Ovary (tissue), 9 donors: ENCODE measurements around the gene ZRANB1. TPM values are rescaled to one million over a fixed set of nuclear protein-coding genes. Genes with fewer than 3 reads are reported as not detected.

Source experiments
- DNase-seq, 5 donors: peaks; one replicate each; pipeline ENCODE4 v3.0.0-alpha.2; 2019 to 2020
- H3K27ac ChIP-seq, 2 donors: fragments of 200-600 bp; one replicate each; pipeline versions ENCODE4 v1.5.1 to v1.8.0; 2019 to 2022
- H3K27me3 ChIP-seq: fragments of 200-600 bp; one replicate; pipeline ENCODE4 v1.8.0; 2022
- H3K36me3 ChIP-seq: fragments of 200-600 bp; sonication (generic); one replicate; pipeline ENCODE4 v1.5.1; 2019
- H3K4me1 ChIP-seq: one replicate; pipeline ENCODE4 v1.8.1; 2013; ENCODE audit warnings: mild to moderate bottlenecking, moderate library complexity; ENCODE audit not compliant: insufficient read depth
- H3K4me3 ChIP-seq: fragments of 200-600 bp; sonication (generic); one replicate; pipeline ENCODE4 v1.5.1; 2017
- H3K9me3 ChIP-seq, 2 donors: fragments of 200-600 bp in 1 of 2; sonication (generic) in 1 of 2; one replicate each; pipeline versions ENCODE4 v1.5.1 to v1.8.1; 2013 to 2019; ENCODE audit warnings: mild to moderate bottlenecking in 1 of 2, moderate library complexity in 1 of 2
- CTCF ChIP-seq, 3 donors: fragments of 450-650 bp in 2 of 3; fragments of 200-600 bp in 1 of 3; IDR thresholded peaks; one replicate each; pipeline versions ENCODE4 v1.5.1 to v1.8.0; 2016 to 2022; ENCODE audit warnings: antibody characterized with exemption in 3 of 3, mild to moderate bottlenecking in 1 of 3
- EP300 ChIP-seq: sonication (generic); formaldehyde crosslinking; IDR thresholded peaks from one replicate; pipeline ENCODE4 v1.6.1; 2017; ENCODE audit warnings: antibody characterized with exemption
- POLR2A ChIP-seq: fragments of 450-650 bp; IDR thresholded peaks from one replicate; pipeline ENCODE4 v1.6.1; 2017; ENCODE audit warnings: antibody characterized with exemption, mild to moderate bottlenecking, moderate library complexity
- WGBS, 3 donors: extraction: QIAGEN DNeasy Blood & Tissue Kit in 1 of 3; methylation state at CpG; one replicate each; pipeline versions ENCODE4 v1.1.5 to v1.1.7; 2013 to 2017; 5-methylcytosine and 5-hydroxymethylcytosine counted together
- intact Hi-C, 4 donors: fragments of 100-400 bp; cut with DNase I; formaldehyde crosslinking; loops; one replicate each; pipeline versions ENCODE4 v1.11.0 to v1.15.1; 2022 to 2023
- polyA plus RNA-seq, 2 donors: library from polyadenylated mRNA; stranded (reverse); fragments of 200-250 nt in 1 of 2; fragments of 350-450 nt in 1 of 2; fragmentation: Illumina TruSeq in 1 of 2; extraction: RNeasy Lipid Tissue Mini Kit (QIAGEN cat#74804) in 1 of 2; gene quantifications; one replicate each; pipeline ENCODE4 v1.2.3, GENCODE V29; 2013 to 2014
- total RNA-seq, 7 donors: library from RNA; depleted of rRNA in 2 of 7; stranded (reverse); fragments of >200 nt in 2 of 7; fragmentation: NEBNext Ultra II Directional in 3 of 7; extraction: Animal tissue kit (Norgen Biotek cat#: 25700) in 3 of 7; gene quantifications; one replicate each; pipeline versions ENCODE4 v1.1.0 to v1.2.4, GENCODE V29; 2016 to 2023
- donor health status: DM: no; HTN: no; CAD: no; lungs with moderate emphysema.
- donor health status: DM: no; HTN: no; CAD: no.
- donor health status: Bipolar disorder and iron deficiency.
- donor health status: DM: yes; HTN: yes; CAD: no.
- donor health status: DM: no; HTN: no; CAD: no.
- donor health status: DM: yes; HTN: yes; CAD: no.

ZRANB1 gene
- total and polyA plus RNA-seq, 9 donors = 18.9 to 39.6 (median 27.5) TPM

- no peak for DNase-seq
- Histone ChIP-seq H3K27ac (no peak overlapping the region), H3K9me3 (no peaks in the 10 kb centered on the region), H3K36me3 (no peaks in the 10 kb centered on the region), H3K4me3 (no peak overlapping the region), H3K4me1 (peaks cover 12% of the 10 kb centered on the region), H3K27me3 (no peaks in the 10 kb centered on the region)
- no peak for TF ChIP-seq EP300
- TF ChIP-seq CTCF (IDR thresholded peaks at IDR 0.05) = no peak
- no peak for TF ChIP-seq POLR2A
- intact Hi-C loops = no loop called here
- WGBS, 3 donors = 83 to 93% (median 91%) methylated on average over 1 of the region's 1 CpG
Measured at GRCh38 chr10:124921261-124921660, 20.7 kb upstream of the ZRANB1 start.

- H3K4me3 ChIP-seq = no peak overlapping the region
- TF ChIP-seq EP300 (no peak), CTCF (IDR thresholded peaks at IDR 0.05) (no peak), POLR2A (no peak)
- H3K4me1 ChIP-seq = peaks cover 11% of the 10 kb centered on the region
- no peaks in the 10 kb centered on the region for H3K9me3 ChIP-seq
- H3K36me3 ChIP-seq = no peaks in the 10 kb centered on the region
- intact Hi-C loops = no loop called here
- WGBS, 3 donors = 91% methylated on average over 5 of the region's 5 CpGs
- H3K27me3 ChIP-seq = no peaks in the 10 kb centered on the region
- no peak overlapping the region for H3K27ac ChIP-seq
- no peak for DNase-seq
Measured at GRCh38 chr10:124923684-124924083, 18.2 kb upstream of the ZRANB1 start.

GRCh38 chr10:124926548-124926947, 15.4 kb upstream of the ZRANB1 start:
- intact Hi-C loops = no loop called here
- no peak overlapping the region for H3K27ac ChIP-seq
- whole genome bisulfite sequencing, 3 donors = 89 to 92% (median 91%) methylated on average over 5 of the region's 5 CpGs
- no peak for DNase-seq
- H3K9me3 ChIP-seq = no peaks in the 10 kb centered on the region
- no peaks in the 10 kb centered on the region for H3K27me3 ChIP-seq
- no peaks in the 10 kb centered on the region for H3K36me3 ChIP-seq
- peaks cover 8% of the 10 kb centered on the region for H3K4me1 ChIP-seq
- TF ChIP-seq POLR2A = no peak
- no peak for TF ChIP-seq EP300
- no peak for TF ChIP-seq CTCF (IDR thresholded peaks at IDR 0.05)
- H3K4me3 ChIP-seq = no peak overlapping the region

- H3K27me3 ChIP-seq = no peaks in the 10 kb centered on the region
- no peak overlapping the region for H3K27ac ChIP-seq
- H3K36me3 ChIP-seq = no peaks in the 10 kb centered on the region
- H3K9me3 ChIP-seq = no peaks in the 10 kb centered on the region
- 83 to 94% (median 92%) methylated on average over 7 of the region's 7 CpGs for WGBS, 3 donors
- H3K4me3 ChIP-seq = no peak overlapping the region
- TF ChIP-seq EP300 (no peak), POLR2A (no peak), CTCF (IDR thresholded peaks at IDR 0.05) (no peak)
- no peak for DNase-seq
- intact Hi-C loops = no loop called here
- H3K4me1 ChIP-seq = peaks cover 6% of the 10 kb centered on the region
Measured at GRCh38 chr10:124928087-124928486, 13.8 kb upstream of the ZRANB1 start.

- H3K27ac ChIP-seq = no peak overlapping the region
- peaks cover 6% of the 10 kb centered on the region for H3K4me1 ChIP-seq
- intact Hi-C loops = no loop called here
- WGBS, 3 donors = 92 to 94% (median 93%) methylated on average over 3 of the region's 3 CpGs
- H3K27me3 ChIP-seq = no peaks in the 10 kb centered on the region
- no peaks in the 10 kb centered on the region for H3K36me3 ChIP-seq
- TF ChIP-seq CTCF (IDR thresholded peaks at IDR 0.05) (no peak), POLR2A (no peak), EP300 (no peak)
- H3K4me3 ChIP-seq = no peak overlapping the region
- H3K9me3 ChIP-seq = no peaks in the 10 kb centered on the region
- no peak for DNase-seq
Measured at GRCh38 chr10:124928545-124928944, 13.4 kb upstream of the ZRANB1 start.
